ENCODE data around the gene AEBP1. TPM values are rescaled to one million over a fixed set of nuclear protein-coding genes. Genes with fewer than 3 reads are reported as not detected.

Gene AEBP1
- total and polyA plus RNA-seq, 9 of the 15 experiments (the other 6 are each of a cell fraction or from before 2014, with no cell fraction given), result 0.03 to 0.78 (median 0.30) TPM; not detected in 2

DNA sequence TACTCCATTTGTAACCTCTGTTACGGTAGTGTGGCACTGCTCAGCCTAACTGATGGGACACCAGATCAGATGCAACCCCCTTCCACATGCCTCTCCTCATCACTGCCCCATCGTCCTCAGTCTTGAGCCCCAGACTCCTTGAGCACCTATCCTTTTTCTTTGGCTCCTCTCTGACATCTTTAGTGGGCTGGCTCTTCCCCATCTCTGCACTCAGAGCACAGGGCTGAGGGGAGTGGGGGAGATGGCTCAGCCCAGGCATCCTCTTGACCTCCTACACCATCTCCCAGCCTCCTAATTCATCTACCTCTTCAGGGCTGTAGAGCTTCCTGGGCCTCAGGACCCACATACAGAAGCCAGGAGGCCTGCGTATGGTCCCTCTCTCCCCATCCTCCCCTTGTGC lies 20.3 kb upstream of the AEBP1 start:
- Histone ChIP-seq H3K4me1 (replicated peaks in 1 of 2; ENCODE audit: control insufficient read depth in 2 of 2, insufficient read depth in 2 of 2, low read length in 2 of 2) (peaks cover 9 to 38% of the 10 kb centered on the region in 2 experiments; a peak in 4 of 5 replicates), H3K4me3 (no peak overlapping the region), H3K79me2 (ENCODE audit: control insufficient read depth, insufficient read depth, low read length) (no peaks in the 10 kb centered on the region), H3K9me1 (ENCODE audit: control insufficient read depth, insufficient read depth, low read length) (no peaks in the 10 kb centered on the region), H3K9ac (ENCODE audit: insufficient read depth in 1 of 2, low read depth in 2 of 2, low read length in 2 of 2) (no peak overlapping the region; a peak in 1 of 4 replicates), H3K36me3 (ENCODE audit: control insufficient read depth, insufficient read depth, low read length) (peaks cover 9% of the 10 kb centered on the region; the same call in 2 of the 3 replicates), H4K20me1 (replicated peaks; ENCODE audit: control insufficient read depth, insufficient read depth, low read length) (peaks cover 11% of the 10 kb centered on the region), H2AFZ (ENCODE audit: low read depth, low read length) (no peak overlapping the region), H3K9me3 (replicated peaks; ENCODE audit: control insufficient read depth, insufficient read depth, low read depth, low read length) (no peaks in the 10 kb centered on the region), H3K27me3 (ENCODE audit: control insufficient read depth in 2 of 2, insufficient read depth in 2 of 2, low read length in 2 of 2) (no peaks in the 10 kb centered on the region), H3K27ac (ENCODE audit: extremely low read depth, low read depth, low read length) (no peak overlapping the region), H3K4me2 (ENCODE audit: insufficient read depth, low read length) (no peak overlapping the region)
- 68% methylated on average over 3 of the region's 3 CpGs for WGBS (ENCODE audit: insufficient coverage, low coverage, missing lambda C conversion rate)
- ChIA-PET CTCF (ENCODE audit: low intra/inter-chr PET ratio) (no interaction called here), POLR2A (no interaction called here)
- no peak for TF ChIP-seq TCF7L2 (IDR thresholded peaks at IDR 0.05; ENCODE audit: low read depth, low read length)
- TF ChIP-seq, protein P1, sequence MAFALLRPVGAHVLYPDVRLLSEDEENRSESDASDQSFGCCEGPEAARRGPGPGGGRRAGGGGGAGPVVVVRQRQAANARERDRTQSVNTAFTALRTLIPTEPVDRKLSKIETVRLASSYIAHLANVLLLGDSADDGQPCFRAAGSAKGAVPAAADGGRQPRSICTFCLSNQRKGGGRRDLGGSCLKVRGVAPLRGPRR (CRISPR knock-in tag; IDR thresholded peaks at IDR 0.05), result 0 out of 2 replicates have a peak, but pooled peaks have one; percentile 46
- no TSS peak for BruUV-seq (replicated peaks)
- FAIRE-seq (no peak), DNase-seq (ENCODE audit: extremely low read depth in 1 of 4, low spot score in 3 of 4) (no peak), ATAC-seq (no peak)
- intact Hi-C loops (cut with micrococcal nuclease) (no loop called here), in situ Hi-C loops (cut with MboI) (no loop called here)

DNA sequence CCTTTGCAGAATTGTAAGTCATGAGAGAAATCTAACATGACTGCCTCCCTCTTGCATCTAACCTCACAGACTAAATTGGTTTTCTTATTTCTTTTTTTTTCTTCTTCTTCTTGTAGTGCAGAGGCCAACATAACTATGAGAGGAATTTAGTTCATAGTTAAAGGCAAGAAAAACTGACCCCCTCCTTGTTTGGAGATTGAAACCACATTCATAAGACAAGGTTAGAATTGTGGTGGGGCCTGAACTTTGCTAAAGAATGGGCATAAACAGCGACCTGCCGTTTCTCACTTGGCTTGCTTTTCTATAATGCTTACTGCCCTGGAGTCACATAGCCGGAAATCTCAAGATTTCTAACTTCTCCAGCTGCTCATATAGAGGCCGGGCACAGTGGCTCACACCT lies 19.4 kb upstream of the AEBP1 start:
- TF ChIP-seq MECOM (CRISPR knock-in tag; IDR thresholded peaks at IDR 0.05) (no peak), PTBP1 (IDR thresholded peaks at IDR 0.05; ENCODE audit: low read depth, low read length) (no peak), CBFB (CRISPR knock-in tag; IDR thresholded peaks at IDR 0.05) (no peak)
- H3K36me3 ChIP-seq (ENCODE audit: control insufficient read depth, insufficient read depth, low read length), result peaks cover 4% of the 10 kb centered on the region; the same call in 1 of the 3 replicates
- H2AFZ ChIP-seq (ENCODE audit: low read depth, low read length), result no peak overlapping the region
- 44% methylated on average over 4 of the region's 4 CpGs for WGBS (ENCODE audit: insufficient coverage, low coverage, missing lambda C conversion rate)
- peaks cover 9 to 36% of the 10 kb centered on the region in 2 experiments; a peak in 4 of 5 replicates for H3K4me1 ChIP-seq (replicated peaks in 1 of 2; ENCODE audit: control insufficient read depth in 2 of 2, insufficient read depth in 2 of 2, low read length in 2 of 2)
- in situ Hi-C loops (cut with MboI), result no loop called here
- CTCF ChIA-PET (ENCODE audit: low intra/inter-chr PET ratio), result no interaction called here
- no peak overlapping the region for H3K27ac ChIP-seq (ENCODE audit: extremely low read depth, low read depth, low read length)
- POLR2A ChIA-PET, result no interaction called here
- no peak for ATAC-seq
- DNase-seq (ENCODE audit: extremely low read depth in 1 of 4, low spot score in 3 of 4), result no peak
- BruUV-seq (replicated peaks), result no TSS peak
- H3K9me3 ChIP-seq (replicated peaks; ENCODE audit: control insufficient read depth, insufficient read depth, low read depth, low read length), result no peaks in the 10 kb centered on the region
- no peak for FAIRE-seq
- intact Hi-C loops (cut with micrococcal nuclease), result no loop called here
- no peak overlapping the region for H3K9ac ChIP-seq (ENCODE audit: insufficient read depth in 1 of 2, low read depth in 2 of 2, low read length in 2 of 2)
- no peak overlapping the region for H3K4me2 ChIP-seq (ENCODE audit: insufficient read depth, low read length)
- H3K27me3 ChIP-seq (ENCODE audit: control insufficient read depth in 2 of 2, insufficient read depth in 2 of 2, low read length in 2 of 2), result no peaks in the 10 kb centered on the region
- H3K79me2 ChIP-seq (ENCODE audit: control insufficient read depth, insufficient read depth, low read length), result no peaks in the 10 kb centered on the region
- H3K4me3 ChIP-seq, result no peak overlapping the region
- no peaks in the 10 kb centered on the region for H3K9me1 ChIP-seq (ENCODE audit: control insufficient read depth, insufficient read depth, low read length)
- peaks cover 10% of the 10 kb centered on the region for H4K20me1 ChIP-seq (replicated peaks; ENCODE audit: control insufficient read depth, insufficient read depth, low read length)
